H9 (cell line): ENCODE results near the gene PAK6. TPM values are rescaled to one million over a fixed set of nuclear protein-coding genes. Genes with fewer than 3 reads are reported as not detected.

Experiments
- DNase-seq: peaks from one replicate; pipeline ENCODE4 v3.0.0-alpha.2; 2017
- H2AFZ ChIP-seq: one replicate; pipeline ENCODE4 v1.6.1; 2013; ENCODE audit warnings: mild to moderate bottlenecking, low read length, control low read depth, moderate library complexity
- H2AK5ac ChIP-seq: 2 replicates; pipeline ENCODE4 v1.6.1; 2013; ENCODE audit warnings: low read length, control low read depth, mixed read lengths; ENCODE audit not compliant: insufficient read length
- H2BK120ac ChIP-seq: one replicate; pipeline ENCODE4 v1.6.1; 2013; ENCODE audit warnings: low read depth, mild to moderate bottlenecking, low read length, control low read depth, inconsistent platforms; ENCODE audit not compliant: poor library complexity, severe bottlenecking
- H2BK12ac ChIP-seq: 2 replicates; pipeline ENCODE4 v1.6.1; 2013; ENCODE audit warnings: low read length, control low read depth, mixed read lengths, low read depth; ENCODE audit not compliant: insufficient read length
- H2BK15ac ChIP-seq: 2 replicates; pipeline ENCODE4 v1.6.1; 2013; ENCODE audit warnings: low read depth, low read length, control low read depth
- H2BK20ac ChIP-seq: one replicate; pipeline ENCODE4 v1.6.1; 2013; ENCODE audit warnings: low read depth, mild to moderate bottlenecking, low read length, control low read depth, inconsistent platforms; ENCODE audit not compliant: poor library complexity, severe bottlenecking
- H2BK5ac ChIP-seq: 2 replicates; pipeline ENCODE4 v1.6.1; 2013; ENCODE audit warnings: low read length, control low read depth, mixed read lengths; ENCODE audit not compliant: insufficient read length
- H3K14ac ChIP-seq: 2 replicates; pipeline ENCODE4 v1.6.1; 2013; ENCODE audit warnings: low read length, control low read depth; ENCODE audit not compliant: insufficient read depth
- H3K18ac ChIP-seq: 2 replicates; pipeline ENCODE4 v1.6.1; 2013; ENCODE audit warnings: low read depth, mild to moderate bottlenecking, mixed read lengths, low read length, control low read depth; ENCODE audit not compliant: insufficient read length
- H3K23ac ChIP-seq: 2 replicates; pipeline ENCODE4 v1.6.1; 2013; ENCODE audit warnings: low read length, control low read depth, mixed read lengths, low read depth; ENCODE audit not compliant: insufficient read length
- H3K23me2 ChIP-seq: 2 replicates; pipeline ENCODE4 v1.6.1; 2013; ENCODE audit warnings: low read depth, mild to moderate bottlenecking, mixed read lengths, low read length, control low read depth; ENCODE audit not compliant: insufficient read length, poor library complexity, severe bottlenecking
- H3K27ac ChIP-seq: 2 replicates; pipeline ENCODE4 v1.5.1; 2013; ENCODE audit warnings: low read length, control low read depth, mixed read lengths, low read depth; ENCODE audit not compliant: insufficient read length
- H3K27me3 ChIP-seq: 2 replicates; pipeline ENCODE4 v1.6.1; 2013; ENCODE audit warnings: low read length, control low read depth, inconsistent platforms; ENCODE audit not compliant: insufficient read depth
- H3K4ac ChIP-seq: 2 replicates; pipeline ENCODE4 v1.6.1; 2013; ENCODE audit warnings: low read depth, mild to moderate bottlenecking, control low read depth, inconsistent platforms, low read length, moderate library complexity
- H3K4me1 ChIP-seq: 2 replicates; pipeline ENCODE4 v1.6.1; 2013; ENCODE audit warnings: low read length, control low read depth, inconsistent platforms; ENCODE audit not compliant: insufficient read depth
- H3K4me2 ChIP-seq: 2 replicates; pipeline ENCODE4 v1.6.1; 2013; ENCODE audit warnings: low read length, control low read depth, mixed read lengths; ENCODE audit not compliant: insufficient read length, insufficient read depth
- H3K56ac ChIP-seq: 2 replicates; pipeline ENCODE4 v1.6.1; 2013; ENCODE audit warnings: low read depth, mild to moderate bottlenecking, mixed read lengths, low read length, control low read depth; ENCODE audit not compliant: insufficient read length
- H3K79me1 ChIP-seq: 2 replicates; pipeline ENCODE4 v1.6.1; 2013; ENCODE audit warnings: low read depth, mild to moderate bottlenecking, moderate library complexity, low read length, control low read depth, inconsistent platforms; ENCODE audit not compliant: insufficient read depth, poor library complexity, severe bottlenecking
- H3K79me2 ChIP-seq: 2 replicates; pipeline ENCODE4 v1.6.1; 2013; ENCODE audit warnings: low read length, control low read depth, inconsistent platforms; ENCODE audit not compliant: insufficient read depth
- H3K9ac ChIP-seq: 2 replicates; pipeline ENCODE4 v1.6.1; 2013; ENCODE audit warnings: low read length, control low read depth, mixed read lengths; ENCODE audit not compliant: insufficient read length; ENCODE audit errors: extremely low read depth
- H3K9me3 ChIP-seq: one replicate; pipeline ENCODE4 v1.6.1; 2013; ENCODE audit warnings: low read depth, low read length, inconsistent platforms; ENCODE audit not compliant: control insufficient read depth
- H3T11ph ChIP-seq: one replicate; pipeline ENCODE4 v1.6.1; 2013; ENCODE audit warnings: mild to moderate bottlenecking, low read length, control low read depth, inconsistent platforms
- H4K20me1 ChIP-seq: one replicate; pipeline ENCODE4 v1.6.1; 2013; ENCODE audit not compliant: control insufficient read depth, insufficient read length, insufficient read depth
- H4K5ac ChIP-seq: 2 replicates; pipeline ENCODE4 v1.6.1; 2013; ENCODE audit warnings: low read depth, mild to moderate bottlenecking, mixed read lengths, low read length, control low read depth; ENCODE audit not compliant: insufficient read length
- H4K8ac ChIP-seq: replicated peaks from 2 replicates; pipeline ENCODE4 v1.6.1; 2013; ENCODE audit warnings: low read length, control low read depth, mixed read lengths, low read depth; ENCODE audit not compliant: insufficient read length
- H4K91ac ChIP-seq: 2 replicates; pipeline ENCODE4 v1.6.1; 2013; ENCODE audit warnings: low read depth, mild to moderate bottlenecking, moderate library complexity, mixed read lengths, low read length, control low read depth; ENCODE audit not compliant: insufficient read length
- H3K27ac Mint-ChIP-seq, 3 experiments: 2 replicates in 2 of 3; 3 replicates in 1 of 3; pipeline ENCODE4 v1.8.0; 2020 to 2021; ENCODE audit warnings: mixed read lengths in 3 of 3, mild to moderate bottlenecking in 1 of 3, moderate library complexity in 1 of 3
- H3K27me3 Mint-ChIP-seq: 2 replicates; pipeline ENCODE4 v1.8.0; 2021; ENCODE audit warnings: low read depth, mild to moderate bottlenecking, moderate library complexity, mixed read lengths
- H3K36me3 Mint-ChIP-seq, 3 experiments: 2 replicates in 2 of 3; 3 replicates in 1 of 3; pipeline ENCODE4 v1.8.0; 2020 to 2021; ENCODE audit warnings: low read depth in 3 of 3, mixed read lengths in 3 of 3; ENCODE audit not compliant: insufficient read depth in 1 of 3
- H3K4me1 Mint-ChIP-seq, 2 experiments: 2 replicates each; pipeline ENCODE4 v1.8.0; 2020; ENCODE audit warnings: mixed read lengths in 2 of 2
- H3K4me3 Mint-ChIP-seq, 2 experiments: 2 replicates in 1 of 2; 3 replicates in 1 of 2; pipeline ENCODE4 v1.8.0; 2020 to 2021; ENCODE audit warnings: mild to moderate bottlenecking in 2 of 2, mixed read lengths in 2 of 2, moderate library complexity in 1 of 2
- H3K9me3 Mint-ChIP-seq, 2 experiments: 2 replicates in 1 of 2; 3 replicates in 1 of 2; pipeline ENCODE4 v1.8.0; 2020; ENCODE audit warnings: mild to moderate bottlenecking in 2 of 2, mixed read lengths in 2 of 2, moderate library complexity in 1 of 2
- total RNA-seq: library from RNA; stranded (reverse); gene quantifications from 2 replicates; pipeline ENCODE4 v1.2.1, GENCODE V29; 2021
- TF ChIP-seq, protein P1 (sequence below): fragments of 200-600 bp; sonication (generic); conservative IDR thresholded peaks from 3 replicates; pipeline ENCODE4 v1.8.0; 2021; ENCODE audit warnings: antibody characterized with exemption, mild to moderate bottlenecking

The PAK6 gene
- total RNA-seq, 1 experiment from 2014 or later: 7.4 TPM

DNA sequence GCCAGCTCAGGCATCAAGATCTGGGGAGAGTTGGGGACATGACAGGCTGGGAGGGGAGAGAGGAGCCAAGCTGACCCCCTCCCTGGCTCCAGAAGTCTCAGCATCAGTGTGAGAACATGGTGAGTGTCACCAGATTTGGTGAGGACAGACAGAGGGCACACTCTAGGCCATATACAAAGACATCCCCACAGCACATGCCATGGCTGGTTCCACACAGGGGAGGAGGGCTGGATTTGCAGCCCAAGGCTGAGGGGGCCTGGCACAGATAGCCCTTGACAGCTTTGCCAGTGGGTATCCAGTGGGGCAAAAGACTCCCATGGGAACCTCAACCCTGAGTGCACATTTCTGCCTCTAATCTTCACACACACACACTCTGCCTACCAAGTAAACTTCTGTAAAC is 54.1 kb downstream of the PAK6 start:
- Histone ChIP-seq H2AK5ac (no peak overlapping the region), H2BK12ac (no peak overlapping the region), H3K27me3 (peaks cover 13% of the 10 kb centered on the region; the same call in 1 of the 2 replicates), H3K79me2 (no peaks in the 10 kb centered on the region), H4K91ac (no peak overlapping the region), H2AFZ (no peak overlapping the region), H3K9me3 (no peaks in the 10 kb centered on the region), H3K18ac (no peak overlapping the region), H3K79me1 (no peaks in the 10 kb centered on the region), H4K8ac (no peak overlapping the region), H3T11ph (no peak overlapping the region), H2BK5ac (no peak overlapping the region), H3K23ac (no peak overlapping the region), H3K9ac (no peak overlapping the region), H3K4me2 (no peak overlapping the region), H2BK15ac (no peak overlapping the region), H3K4me1 (peaks cover 3% of the 10 kb centered on the region), H3K56ac (no peak overlapping the region), H4K5ac (no peak overlapping the region), H3K4ac (no peak overlapping the region), H2BK120ac (no peak overlapping the region), H2BK20ac (no peak overlapping the region), H3K14ac (no peak overlapping the region), H4K20me1 (no peaks in the 10 kb centered on the region), H3K23me2 (peaks cover 8% of the 10 kb centered on the region), H3K27ac (no peak overlapping the region)
- no peaks in the 10 kb centered on the region for H3K9me3 Mint-ChIP-seq
- TF ChIP-seq, protein P1, sequence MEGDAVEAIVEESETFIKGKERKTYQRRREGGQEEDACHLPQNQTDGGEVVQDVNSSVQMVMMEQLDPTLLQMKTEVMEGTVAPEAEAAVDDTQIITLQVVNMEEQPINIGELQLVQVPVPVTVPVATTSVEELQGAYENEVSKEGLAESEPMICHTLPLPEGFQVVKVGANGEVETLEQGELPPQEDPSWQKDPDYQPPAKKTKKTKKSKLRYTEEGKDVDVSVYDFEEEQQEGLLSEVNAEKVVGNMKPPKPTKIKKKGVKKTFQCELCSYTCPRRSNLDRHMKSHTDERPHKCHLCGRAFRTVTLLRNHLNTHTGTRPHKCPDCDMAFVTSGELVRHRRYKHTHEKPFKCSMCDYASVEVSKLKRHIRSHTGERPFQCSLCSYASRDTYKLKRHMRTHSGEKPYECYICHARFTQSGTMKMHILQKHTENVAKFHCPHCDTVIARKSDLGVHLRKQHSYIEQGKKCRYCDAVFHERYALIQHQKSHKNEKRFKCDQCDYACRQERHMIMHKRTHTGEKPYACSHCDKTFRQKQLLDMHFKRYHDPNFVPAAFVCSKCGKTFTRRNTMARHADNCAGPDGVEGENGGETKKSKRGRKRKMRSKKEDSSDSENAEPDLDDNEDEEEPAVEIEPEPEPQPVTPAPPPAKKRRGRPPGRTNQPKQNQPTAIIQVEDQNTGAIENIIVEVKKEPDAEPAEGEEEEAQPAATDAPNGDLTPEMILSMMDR: no peak
- no peak overlapping the region for H3K27ac Mint-ChIP-seq
- no peak for DNase-seq
- peaks cover 80% of the 10 kb centered on the region for H3K27me3 Mint-ChIP-seq
- peaks cover 14 to 33% of the 10 kb centered on the region in 2 experiments for H3K4me1 Mint-ChIP-seq
- no peak overlapping the region; a peak in 1 of 5 replicates for H3K4me3 Mint-ChIP-seq
- H3K36me3 Mint-ChIP-seq: no peaks in the 10 kb centered on the region; a peak in 1 of 7 replicates
